OCI-LY1 (cell line): ENCODE measurements around the gene EVL.

Source experiments
- H2AFZ ChIP-seq: fragments of 200-600 bp; sonication (generic), shearing (Covaris generic); 2 replicates; pipeline ENCODE4 v1.6.0; 2014; ENCODE audit warnings: antibody characterized with exemption, mild to moderate bottlenecking, low read length
- H3F3A ChIP-seq: fragments of 200-600 bp; sonication (generic), shearing (Covaris generic); 2 replicates; pipeline ENCODE4 v1.6.0; 2014; ENCODE audit warnings: mild to moderate bottlenecking, antibody characterized with exemption, low read length, moderate library complexity; ENCODE audit not compliant: insufficient read depth
- H3K27ac ChIP-seq: fragments of 200-600 bp; sonication (generic); 2 replicates; pipeline ENCODE4 v1.5.1; 2014; ENCODE audit warnings: low read length, mixed run types, mild to moderate bottlenecking, low read depth; ENCODE audit not compliant: poor library complexity, severe bottlenecking
- H3K27me3 ChIP-seq: fragments of 200-600 bp; sonication (generic); 2 replicates; pipeline ENCODE4 v1.6.0; 2014; ENCODE audit warnings: antibody characterized with exemption, mild to moderate bottlenecking, low read length, moderate library complexity; ENCODE audit not compliant: insufficient read depth
- H3K36me3 ChIP-seq: fragments of 200-600 bp; sonication (generic); 2 replicates; pipeline ENCODE4 v1.6.1; 2014; ENCODE audit warnings: mild to moderate bottlenecking, antibody characterized with exemption, low read length, moderate library complexity, mixed read lengths; ENCODE audit not compliant: insufficient read depth
- H3K4me1 ChIP-seq: fragments of 200-600 bp; sonication (generic); 2 replicates; pipeline ENCODE4 v1.5.1; 2014; ENCODE audit warnings: mild to moderate bottlenecking, low read length, moderate library complexity; ENCODE audit not compliant: insufficient read depth, severe bottlenecking
- H3K4me2 ChIP-seq: fragments of 200-600 bp; sonication (generic), shearing (Covaris generic); 2 replicates; pipeline ENCODE4 v1.6.1; 2014; ENCODE audit warnings: low read length
- H3K4me3 ChIP-seq: fragments of 200-600 bp; sonication (generic); 2 replicates; pipeline ENCODE4 v1.5.1; 2014; ENCODE audit warnings: low read length, low read depth, mild to moderate bottlenecking, mixed read lengths; ENCODE audit not compliant: poor library complexity, severe bottlenecking
- H3K79me2 ChIP-seq: fragments of 200-600 bp; shearing (Covaris generic); 2 replicates; pipeline ENCODE4 v1.6.1; 2016; ENCODE audit warnings: mixed run types, low read length, mixed read lengths; ENCODE audit not compliant: insufficient read depth
- H3K9ac ChIP-seq: fragments of 200-600 bp; sonication (generic), shearing (Covaris generic); 2 replicates; pipeline ENCODE4 v1.6.1; 2014; ENCODE audit warnings: mild to moderate bottlenecking, low read length, mixed read lengths
- H3K9me2 ChIP-seq: fragments of 200-600 bp; sonication (generic), shearing (Covaris generic); 2 replicates; pipeline ENCODE4 v1.6.1; 2014; ENCODE audit warnings: low read depth, mild to moderate bottlenecking, low read length, mixed read lengths
- H3K9me3 ChIP-seq: fragments of 200-600 bp; shearing (Covaris generic); 2 replicates; pipeline ENCODE4 v1.6.1; 2014; ENCODE audit warnings: low read length, mixed read lengths
- H4K20me1 ChIP-seq: fragments of 200-600 bp; sonication (generic), shearing (Covaris generic); 2 replicates; pipeline ENCODE4 v1.6.0; 2016; ENCODE audit warnings: mild to moderate bottlenecking, low read length; ENCODE audit not compliant: insufficient read depth
- EZH2 ChIP-seq: fragments of 200-600 bp; sonication (generic), shearing (Covaris generic); IDR thresholded peaks from 2 replicates; pipeline ENCODE4 v1.8.0; 2017; ENCODE audit warnings: borderline replicate concordance, mixed run types, mild to moderate bottlenecking, antibody characterized with exemption, low read length, moderate library complexity, mixed read lengths
- TF ChIP-seq, protein P1 (sequence below): fragments of 200-600 bp; sonication (generic), shearing (Covaris generic); IDR thresholded peaks from 2 replicates; pipeline ENCODE4 v1.5.1; 2017; ENCODE audit warnings: mild to moderate bottlenecking, antibody characterized with exemption, low read length, moderate library complexity, mixed read lengths

The EVL gene

DNA sequence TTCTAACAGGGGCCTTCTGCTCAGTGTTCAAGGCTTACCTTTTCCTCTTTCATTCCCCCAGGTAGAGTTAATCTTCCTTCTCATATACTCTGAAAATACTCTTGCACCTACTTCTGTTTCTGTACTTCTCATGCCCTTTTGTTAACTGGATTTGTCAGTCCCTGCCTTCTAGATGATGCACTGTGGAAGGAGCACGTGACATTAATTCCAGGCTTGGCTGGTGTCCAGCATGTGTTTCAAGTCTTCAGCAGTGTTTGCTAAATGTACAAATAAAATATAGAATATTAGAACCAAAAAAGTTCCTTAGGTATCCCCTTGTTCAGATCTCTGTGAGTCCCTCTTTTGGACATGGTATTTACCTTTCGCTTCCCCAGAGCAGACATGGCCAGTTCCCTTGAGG is 27.9 kb upstream of the EVL start:
- Histone ChIP-seq H2AFZ (no peak overlapping the region), H3K9me2 (no peaks in the 10 kb centered on the region), H3K79me2 (no peaks in the 10 kb centered on the region), H3K4me1 (no peaks in the 10 kb centered on the region), H3K27ac (no peak overlapping the region), H3K27me3 (no peaks in the 10 kb centered on the region), H3K4me3 (no peak overlapping the region), H3K9me3 (no peaks in the 10 kb centered on the region), H3K4me2 (no peak overlapping the region), H4K20me1 (no peaks in the 10 kb centered on the region), H3F3A (no peaks in the 10 kb centered on the region), H3K9ac (no peak overlapping the region), H3K36me3 (no peaks in the 10 kb centered on the region)
- TF ChIP-seq EZH2: no peak
- TF ChIP-seq, protein P1, sequence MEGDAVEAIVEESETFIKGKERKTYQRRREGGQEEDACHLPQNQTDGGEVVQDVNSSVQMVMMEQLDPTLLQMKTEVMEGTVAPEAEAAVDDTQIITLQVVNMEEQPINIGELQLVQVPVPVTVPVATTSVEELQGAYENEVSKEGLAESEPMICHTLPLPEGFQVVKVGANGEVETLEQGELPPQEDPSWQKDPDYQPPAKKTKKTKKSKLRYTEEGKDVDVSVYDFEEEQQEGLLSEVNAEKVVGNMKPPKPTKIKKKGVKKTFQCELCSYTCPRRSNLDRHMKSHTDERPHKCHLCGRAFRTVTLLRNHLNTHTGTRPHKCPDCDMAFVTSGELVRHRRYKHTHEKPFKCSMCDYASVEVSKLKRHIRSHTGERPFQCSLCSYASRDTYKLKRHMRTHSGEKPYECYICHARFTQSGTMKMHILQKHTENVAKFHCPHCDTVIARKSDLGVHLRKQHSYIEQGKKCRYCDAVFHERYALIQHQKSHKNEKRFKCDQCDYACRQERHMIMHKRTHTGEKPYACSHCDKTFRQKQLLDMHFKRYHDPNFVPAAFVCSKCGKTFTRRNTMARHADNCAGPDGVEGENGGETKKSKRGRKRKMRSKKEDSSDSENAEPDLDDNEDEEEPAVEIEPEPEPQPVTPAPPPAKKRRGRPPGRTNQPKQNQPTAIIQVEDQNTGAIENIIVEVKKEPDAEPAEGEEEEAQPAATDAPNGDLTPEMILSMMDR: no peak

DNA sequence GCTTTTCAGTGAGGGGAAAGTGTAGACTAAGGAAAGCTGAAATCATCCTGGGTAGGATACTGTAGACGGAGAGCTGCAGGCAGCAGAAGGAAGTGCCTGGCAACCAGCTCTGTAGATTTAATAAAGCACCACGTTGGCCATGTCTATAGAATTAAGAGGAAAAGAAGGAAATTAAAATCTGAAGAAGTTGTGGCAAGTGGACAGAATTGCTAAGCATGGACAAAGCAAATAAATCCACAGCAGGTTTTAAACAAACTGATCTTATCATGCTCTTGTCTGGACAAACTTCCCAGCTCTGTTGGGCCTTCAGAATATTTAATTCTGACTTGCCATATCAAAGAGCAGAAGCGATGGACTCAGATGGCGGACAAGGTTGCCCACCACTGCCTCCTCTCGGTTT is 27.2 kb upstream of the EVL start:
- Histone ChIP-seq H3K27ac (no peak overlapping the region), H4K20me1 (no peaks in the 10 kb centered on the region), H3K36me3 (no peaks in the 10 kb centered on the region), H3K9me2 (no peaks in the 10 kb centered on the region), H3K9me3 (no peaks in the 10 kb centered on the region), H3K9ac (no peak overlapping the region), H3K79me2 (no peaks in the 10 kb centered on the region), H2AFZ (no peak overlapping the region), H3K4me1 (no peaks in the 10 kb centered on the region), H3K27me3 (no peaks in the 10 kb centered on the region), H3F3A (no peaks in the 10 kb centered on the region), H3K4me3 (no peak overlapping the region), H3K4me2 (no peak overlapping the region)
- TF ChIP-seq, protein P1: no peak
- TF ChIP-seq EZH2: no peak

DNA sequence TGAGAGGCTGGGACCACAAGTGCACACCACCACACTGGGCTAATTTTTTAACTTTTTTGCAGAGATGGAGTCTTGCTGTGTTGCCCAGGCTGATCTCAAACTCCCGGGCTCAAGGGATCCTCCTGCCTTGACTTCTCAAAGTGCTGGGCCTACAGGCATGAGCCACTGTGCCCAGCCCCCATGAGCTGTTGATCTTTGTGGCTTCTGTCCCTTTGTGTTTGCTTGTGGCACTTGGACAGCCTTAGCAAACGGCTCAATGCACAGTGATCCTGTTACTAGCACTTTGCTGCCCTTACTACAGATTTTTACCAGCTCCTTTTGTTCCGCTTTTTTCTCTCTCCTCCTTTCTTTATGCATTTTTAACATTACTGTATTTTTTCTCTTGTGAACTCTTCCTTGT is 25.3 kb upstream of the EVL start:
- no peak overlapping the region for H2AFZ ChIP-seq
- no peaks in the 10 kb centered on the region for H3K36me3 ChIP-seq
- H4K20me1 ChIP-seq: no peaks in the 10 kb centered on the region
- no peaks in the 10 kb centered on the region for H3K27me3 ChIP-seq
- no peak overlapping the region for H3K9ac ChIP-seq
- H3F3A ChIP-seq: no peaks in the 10 kb centered on the region
- H3K9me2 ChIP-seq: no peaks in the 10 kb centered on the region
- no peaks in the 10 kb centered on the region for H3K79me2 ChIP-seq
- H3K27ac ChIP-seq: no peak overlapping the region
- H3K4me2 ChIP-seq: no peak overlapping the region
- H3K9me3 ChIP-seq: no peaks in the 10 kb centered on the region
- TF ChIP-seq, protein P1: no peak
- no peak for TF ChIP-seq EZH2
- H3K4me3 ChIP-seq: no peak overlapping the region
- H3K4me1 ChIP-seq: no peaks in the 10 kb centered on the region
